Measurements from ENCODE around the gene LTBP4.

DNA sequence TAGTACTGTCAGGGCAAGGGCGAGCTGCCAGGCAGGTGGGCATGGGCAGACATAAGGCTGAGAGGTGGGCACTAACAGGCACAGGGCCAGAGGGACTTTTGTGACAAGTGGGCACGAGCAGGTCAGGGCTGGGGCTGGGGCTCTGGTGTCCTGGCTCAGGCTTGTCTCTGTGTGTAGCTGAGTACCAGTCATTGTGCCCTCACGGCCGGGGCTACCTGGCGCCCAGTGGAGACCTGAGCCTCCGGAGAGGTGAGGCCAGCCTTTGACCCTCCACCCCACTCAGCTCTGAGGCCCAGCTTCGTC, 21.6 kb downstream of the LTBP4 start:
- TF ChIP-seq, protein P1, sequence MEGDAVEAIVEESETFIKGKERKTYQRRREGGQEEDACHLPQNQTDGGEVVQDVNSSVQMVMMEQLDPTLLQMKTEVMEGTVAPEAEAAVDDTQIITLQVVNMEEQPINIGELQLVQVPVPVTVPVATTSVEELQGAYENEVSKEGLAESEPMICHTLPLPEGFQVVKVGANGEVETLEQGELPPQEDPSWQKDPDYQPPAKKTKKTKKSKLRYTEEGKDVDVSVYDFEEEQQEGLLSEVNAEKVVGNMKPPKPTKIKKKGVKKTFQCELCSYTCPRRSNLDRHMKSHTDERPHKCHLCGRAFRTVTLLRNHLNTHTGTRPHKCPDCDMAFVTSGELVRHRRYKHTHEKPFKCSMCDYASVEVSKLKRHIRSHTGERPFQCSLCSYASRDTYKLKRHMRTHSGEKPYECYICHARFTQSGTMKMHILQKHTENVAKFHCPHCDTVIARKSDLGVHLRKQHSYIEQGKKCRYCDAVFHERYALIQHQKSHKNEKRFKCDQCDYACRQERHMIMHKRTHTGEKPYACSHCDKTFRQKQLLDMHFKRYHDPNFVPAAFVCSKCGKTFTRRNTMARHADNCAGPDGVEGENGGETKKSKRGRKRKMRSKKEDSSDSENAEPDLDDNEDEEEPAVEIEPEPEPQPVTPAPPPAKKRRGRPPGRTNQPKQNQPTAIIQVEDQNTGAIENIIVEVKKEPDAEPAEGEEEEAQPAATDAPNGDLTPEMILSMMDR (IDR thresholded peaks at IDR 0.05) = no peak
- TF ChIP-seq EZH2phosphoT487 (IDR thresholded peaks at IDR 0.05) (no peak), EZH2 (IDR thresholded peaks at IDR 0.05) (no peak)
